Pancreas (tissue), 10 donors: Measurements from ENCODE around the gene TOR3A. TPM values are rescaled to one million over a fixed set of nuclear protein-coding genes. Genes with fewer than 3 reads are reported as not detected.

ENCODE experiments used
- ATAC-seq, 4 donors: fragments of 200-7000 bp; cut with Tn5 transposase; one replicate each; pipeline versions ENCODE4 v1.8.0 to v1.9.1; 2020; ENCODE audit warnings: mild to moderate bottlenecking in 4 of 4, moderate library complexity in 4 of 4
- DNase-seq, 6 donors: peaks; one replicate each; pipeline ENCODE4 v3.0.0-alpha.2; 2020
- FAIRE-seq: peaks from 2 replicates; lab custom pipeline; 2012; peaks lifted over from hg19 to GRCh38; lab: Jason Lieb, UNC
- H3K27ac ChIP-seq, 4 donors: fragments of 200-600 bp; sonication (generic); 1 replicate in 3 of 4; 2 replicates in 1 of 4; pipeline versions ENCODE4 v1.5.0 to v1.8.0; 2020
- H3K27me3 ChIP-seq, 4 donors: fragments of 200-600 bp; one replicate each; pipeline ENCODE4 v1.8.0; 2021
- H3K36me3 ChIP-seq, 3 donors: fragments of 200-600 bp; sonication (generic) in 1 of 3; one replicate each; pipeline versions ENCODE4 v1.5.0 to v1.8.0; 2020 to 2021
- H3K4me1 ChIP-seq, 3 donors: fragments of 200-600 bp; one replicate each; pipeline ENCODE4 v1.8.0; 2021
- H3K4me3 ChIP-seq, 4 donors: fragments of 200-600 bp; sonication (generic) in 2 of 4; one replicate each; pipeline versions ENCODE4 v1.5.0 to v1.8.0; 2020 to 2021
- H3K9me3 ChIP-seq, 4 donors: fragments of 200-600 bp; one replicate each; pipeline ENCODE4 v1.8.0; 2021
- CTCF ChIP-seq, 4 donors: fragments of 200-600 bp; sonication (generic) in 3 of 4; IDR thresholded peaks; one replicate each; pipeline versions ENCODE4 v1.5.0 to v1.8.0; 2021; ENCODE audit warnings: antibody characterized with exemption in 4 of 4
- WGBS, 2 donors: extraction: QIAGEN DNeasy Blood & Tissue Kit; methylation state at CpG; one replicate each; pipeline ENCODE4 v1.1.7; 2013; 5-methylcytosine and 5-hydroxymethylcytosine counted together
- intact Hi-C, 3 donors: fragments of 100-400 bp; cut with DNase I; formaldehyde crosslinking; loops; one replicate each; pipeline versions ENCODE4 v1.11.1 to v1.14.2; 2022
- polyA plus RNA-seq, 2 donors: library from polyadenylated mRNA; stranded (reverse); fragments of 200-250 nt; gene quantifications; one replicate each; pipeline ENCODE4 v1.2.3, GENCODE V29; 2013
- total RNA-seq, 6 donors: library from RNA; stranded (reverse); fragmentation: NEBNext Ultra II Directional in 4 of 6; extraction: Animal tissue kit (Norgen Biotek cat#: 25700) in 4 of 6; gene quantifications; one replicate each; pipeline versions ENCODE4 v1.2.1 to v1.2.4, GENCODE V29; 2021 to 2023
- donor health status: healthy with polysubstance abuse.
- donor health status: DM: no; HTN: no; CAD: no; lungs with moderate emphysema.
- donor health status: DM: no; HTN: no; CAD: no.
- donor health status: control.
- donor health status: control.
- donor health status: Bipolar disorder and iron deficiency.
- donor health status: DM: yes; HTN: yes; CAD: no.
- donor health status: DM: no; HTN: no; CAD: no.
- donor health status: DM: no; HTN: no; CAD: no.
- donor health status: DM: yes; HTN: yes; CAD: no.

The TOR3A gene
- total and polyA plus RNA-seq, 8 donors, result 8.3 to 20.0 (median 13.1) TPM

- Histone ChIP-seq H3K36me3 (no peaks in the 10 kb centered on the region), H3K9me3 (no peaks in the 10 kb centered on the region), H3K4me1 (no peaks in the 10 kb centered on the region), H3K27ac (no peak overlapping the region), H3K4me3 (no peak overlapping the region), H3K27me3 (no peaks in the 10 kb centered on the region)
- no peak for FAIRE-seq
- intact Hi-C loops, result no loop called here
- ATAC-seq, result peak in 1 of 4 donors; percentile 29
- DNase-seq, result no peak
- TF ChIP-seq CTCF (IDR thresholded peaks at IDR 0.05), result no peak
Observed at GRCh38 chr1:179047636-179047997, 34.3 kb upstream of the TOR3A start.

- 83 to 97% methylated on average over 1 of the region's 1 CpG for WGBS, 2 donors
- FAIRE-seq (no peak), ATAC-seq (no peak), DNase-seq (no peak)
- Histone ChIP-seq H3K4me3 (no peak overlapping the region), H3K36me3 (no peaks in the 10 kb centered on the region), H3K27me3 (no peaks in the 10 kb centered on the region), H3K9me3 (no peaks in the 10 kb centered on the region), H3K4me1 (no peaks in the 10 kb centered on the region), H3K27ac (no peak overlapping the region)
- intact Hi-C loops, result no loop called here
- TF ChIP-seq CTCF (IDR thresholded peaks at IDR 0.05), result no peak
Observed at GRCh38 chr1:179048339-179049124, 33.3 kb upstream of the TOR3A start.

- Histone ChIP-seq H3K36me3 (peaks cover 0 to 8% (median 0%) of the 10 kb centered on the region in 3 donors), H3K9me3 (no peaks in the 10 kb centered on the region), H3K4me3 (no peak overlapping the region), H3K4me1 (no peaks in the 10 kb centered on the region), H3K27ac (no peak overlapping the region), H3K27me3 (no peaks in the 10 kb centered on the region)
- no peak for FAIRE-seq
- ATAC-seq, result no peak
- DNase-seq, result no peak
- intact Hi-C loops, result no loop called here
- WGBS, 2 donors, result 78 to 84% methylated on average over 2 of the region's 2 CpGs
- no peak for TF ChIP-seq CTCF (IDR thresholded peaks at IDR 0.05)
Observed at GRCh38 chr1:179052776-179053175, 29.1 kb upstream of the TOR3A start.

GRCh38 chr1:179053486-179053885 lies 28.4 kb upstream of the TOR3A start:
- ATAC-seq, result no peak
- no peak overlapping the region for H3K4me3 ChIP-seq
- no peak for TF ChIP-seq CTCF (IDR thresholded peaks at IDR 0.05)
- intact Hi-C loops, result no loop called here
- no peaks in the 10 kb centered on the region for H3K4me1 ChIP-seq
- H3K27ac ChIP-seq, result no peak overlapping the region
- no peak for DNase-seq
- FAIRE-seq, result no peak
- 75 to 82% methylated on average over 2 of the region's 2 CpGs for WGBS, 2 donors
- peaks cover 0 to 8% (median 0%) of the 10 kb centered on the region in 3 donors for H3K36me3 ChIP-seq
- no peaks in the 10 kb centered on the region for H3K9me3 ChIP-seq
- no peaks in the 10 kb centered on the region for H3K27me3 ChIP-seq

GRCh38 chr1:179055937-179056336 lies 25.9 kb upstream of the TOR3A start:
- TF ChIP-seq CTCF (IDR thresholded peaks at IDR 0.05), result no peak
- Histone ChIP-seq H3K27me3 (no peaks in the 10 kb centered on the region), H3K9me3 (no peaks in the 10 kb centered on the region), H3K4me3 (no peak overlapping the region), H3K36me3 (peaks cover 0 to 8% (median 0%) of the 10 kb centered on the region in 3 donors), H3K4me1 (no peaks in the 10 kb centered on the region), H3K27ac (no peak overlapping the region)
- intact Hi-C loops, result no loop called here
- WGBS, 2 donors, result 96 to 98% methylated on average over 2 of the region's 2 CpGs
- DNase-seq, result no peak
- no peak for ATAC-seq
- no peak for FAIRE-seq
